NCI-H510A (cell line): ENCODE data around the gene PAK2.
A peak's percentile ranks its signal among the peaks of the same experiment; 100 is the strongest.
"Not testable (repeated sequence)": the region's sequence is repeated elsewhere in the genome, so short reads cannot be mapped to it uniquely, and the experiment has no call there.

ENCODE experiments used
- DNase-seq: peaks from one replicate; lab custom pipeline; 2025; lab: John Stamatoyannopoulos, UW

PAK2 gene

GRCh38 chr3:196739671-196740480, at the start of gene PAK2:
Gene PAK2, plus strand, starts transcription at chr3:196739857. Its CDS starts 42,790 bp downstream, at chr3:196782647.
- DNase-seq, result peak; percentile 90

DNA sequence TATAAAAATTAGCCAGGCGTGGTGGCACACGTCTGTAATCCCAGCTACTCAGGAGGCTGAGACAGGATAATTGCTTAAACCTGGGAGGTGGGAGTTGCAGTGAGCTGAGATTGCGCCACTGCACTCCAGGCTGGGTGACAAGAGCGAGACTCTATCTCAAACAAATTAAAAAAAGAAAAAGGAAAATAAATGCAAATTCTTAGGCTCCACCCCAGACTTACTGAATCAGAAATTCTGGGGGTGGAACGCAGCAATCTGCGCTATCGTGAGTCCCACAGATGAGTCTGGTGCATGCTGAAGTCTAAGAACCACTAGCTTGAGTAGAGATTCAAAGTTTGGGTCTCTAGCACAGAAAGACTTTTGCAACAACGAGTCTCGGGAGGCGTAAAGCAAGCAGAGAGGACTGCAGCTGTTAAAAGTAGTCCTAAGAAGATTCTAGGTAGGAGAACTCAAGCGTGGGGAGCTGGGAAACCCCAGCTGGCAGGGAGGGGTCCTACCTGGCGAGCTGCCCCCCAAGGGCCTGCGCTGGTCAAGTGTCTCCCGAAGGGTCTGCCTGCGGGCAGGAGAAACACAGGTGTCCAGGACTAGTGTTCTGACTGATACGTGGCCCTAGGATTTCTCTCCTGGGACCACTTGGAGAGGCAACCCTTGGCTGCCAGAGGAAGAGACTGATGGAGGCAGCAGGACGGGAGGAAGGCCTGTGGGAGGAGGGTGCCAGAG, 49.6 kb upstream of the PAK2 start:
- DNase-seq, result no peak

- DNase-seq, result no peak
Observed at GRCh38 chr3:196691386-196691785, 48.3 kb upstream of the PAK2 start.

DNA sequence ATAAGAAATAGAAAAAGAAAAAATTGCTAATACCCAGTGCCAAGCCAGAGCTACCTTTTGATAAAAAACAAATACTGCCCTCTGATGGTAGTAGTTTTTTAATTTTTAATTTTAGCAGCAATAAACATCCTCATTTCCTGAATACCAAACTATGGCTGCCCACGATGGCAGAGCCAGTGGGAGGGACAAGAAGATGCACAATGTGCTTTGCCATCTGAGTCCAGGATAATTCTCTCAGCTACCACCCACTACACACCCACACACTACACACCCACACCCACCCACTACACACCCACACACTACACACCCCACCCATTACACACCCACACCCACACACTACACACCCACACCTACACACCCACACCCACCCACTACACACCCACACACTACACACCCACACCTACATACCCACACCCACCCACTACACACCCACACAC, 45.4 kb upstream of the PAK2 start:
- no peak for DNase-seq

- DNase-seq, result no peak
Observed at GRCh38 chr3:196694941-196695848, 44.5 kb upstream of the PAK2 start.

DNA sequence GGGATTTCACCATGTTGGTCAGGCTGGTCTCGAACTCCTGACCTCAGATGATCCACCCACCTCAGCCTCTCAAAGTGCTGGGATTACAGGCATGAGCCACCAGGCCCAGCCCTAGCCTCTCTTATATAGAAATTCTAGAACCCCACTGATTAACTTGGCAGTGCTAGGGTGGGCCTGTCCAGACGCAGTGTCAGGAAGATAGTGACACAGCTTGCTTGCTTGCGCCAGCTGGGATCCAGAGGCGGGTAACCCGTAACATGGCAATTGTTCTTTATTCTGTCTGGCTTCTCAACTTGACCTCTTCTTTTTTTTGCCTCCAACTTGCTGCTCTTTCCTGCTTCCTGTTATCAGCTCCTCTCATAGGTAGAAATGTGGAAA, 43.8 kb upstream of the PAK2 start:
- DNase-seq, result no peak

DNA sequence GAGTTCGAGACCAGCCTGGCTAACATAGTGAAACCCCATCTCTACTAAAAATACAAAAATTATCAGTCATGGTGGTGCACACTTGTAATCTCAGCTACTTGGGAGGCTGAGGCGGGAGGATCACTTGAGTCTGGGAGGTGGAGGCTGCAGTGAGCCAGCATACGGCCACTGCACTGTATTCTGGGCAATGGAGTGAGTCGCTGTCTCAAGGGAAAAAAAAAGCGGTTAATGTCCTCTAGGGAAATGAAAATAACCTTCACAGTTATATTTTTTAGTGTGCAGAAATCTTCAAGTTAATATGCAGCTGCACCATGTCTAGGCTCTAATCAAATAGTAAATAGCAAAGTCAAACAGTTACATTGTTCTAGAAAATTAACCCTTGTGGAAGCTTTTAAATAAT, 42.4 kb upstream of the PAK2 start:
- no peak for DNase-seq

DNA sequence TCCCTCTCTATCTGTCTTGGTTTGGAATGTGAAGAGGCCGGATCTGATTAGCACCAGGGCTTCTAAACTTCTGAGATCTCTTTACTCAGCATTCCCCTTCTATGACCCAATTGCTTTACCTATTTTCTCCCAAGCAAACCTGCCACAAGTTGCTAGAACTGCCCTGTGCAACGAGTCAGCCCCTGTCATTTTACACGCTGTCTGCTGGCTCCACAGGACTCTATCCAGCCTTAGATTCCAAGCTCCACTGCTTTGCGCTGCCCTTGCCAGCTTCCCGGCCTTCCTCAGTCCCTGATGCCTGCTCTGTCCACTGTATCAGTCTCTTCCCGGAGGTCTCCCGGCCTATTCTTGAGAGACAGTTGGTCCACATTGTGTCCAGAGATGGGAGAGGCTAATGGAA, 39.9 kb upstream of the PAK2 start:
- DNase-seq, result no peak

- DNase-seq, result no peak
Observed at GRCh38 chr3:196700801-196701200, 38.9 kb upstream of the PAK2 start.

GRCh38 chr3:196706327-196706726, 33.3 kb upstream of the PAK2 start:
- no peak for DNase-seq

GRCh38 chr3:196706731-196707130, 32.9 kb upstream of the PAK2 start:
- DNase-seq, result no peak

DNA sequence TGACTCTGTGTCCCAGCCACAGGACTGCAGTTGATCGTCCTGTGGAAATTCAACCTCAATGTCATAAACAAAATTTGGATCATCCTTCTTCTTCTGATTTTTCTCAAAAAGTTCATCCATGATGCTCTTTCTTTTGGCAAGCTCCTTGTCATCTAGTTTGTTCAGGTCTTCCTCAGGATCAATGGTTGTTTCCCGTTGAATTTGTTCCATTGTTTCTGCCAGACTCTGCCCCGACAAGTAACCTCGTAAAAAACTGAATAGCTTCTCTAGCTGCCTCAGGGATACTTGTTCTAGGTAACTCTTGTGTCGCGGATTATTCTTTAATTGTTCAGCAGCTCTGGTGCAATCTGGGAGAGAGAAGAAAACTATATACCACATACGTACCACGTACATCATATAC, 32.1 kb upstream of the PAK2 start:
- DNase-seq, result no peak

- no peak for DNase-seq
Observed at GRCh38 chr3:196708467-196708866, 31.2 kb upstream of the PAK2 start.

- DNase-seq, result peak; percentile 70
Observed at GRCh38 chr3:196711838-196712513, 27.7 kb upstream of the PAK2 start, which contains the start of the genes CEP19 and PIGX. Gene CEP19, minus strand, starts transcription at chr3:196712250. Its CDS starts 3,593 bp downstream, at chr3:196708657. Gene PIGX, plus strand, starts transcription at chr3:196712377.

DNA sequence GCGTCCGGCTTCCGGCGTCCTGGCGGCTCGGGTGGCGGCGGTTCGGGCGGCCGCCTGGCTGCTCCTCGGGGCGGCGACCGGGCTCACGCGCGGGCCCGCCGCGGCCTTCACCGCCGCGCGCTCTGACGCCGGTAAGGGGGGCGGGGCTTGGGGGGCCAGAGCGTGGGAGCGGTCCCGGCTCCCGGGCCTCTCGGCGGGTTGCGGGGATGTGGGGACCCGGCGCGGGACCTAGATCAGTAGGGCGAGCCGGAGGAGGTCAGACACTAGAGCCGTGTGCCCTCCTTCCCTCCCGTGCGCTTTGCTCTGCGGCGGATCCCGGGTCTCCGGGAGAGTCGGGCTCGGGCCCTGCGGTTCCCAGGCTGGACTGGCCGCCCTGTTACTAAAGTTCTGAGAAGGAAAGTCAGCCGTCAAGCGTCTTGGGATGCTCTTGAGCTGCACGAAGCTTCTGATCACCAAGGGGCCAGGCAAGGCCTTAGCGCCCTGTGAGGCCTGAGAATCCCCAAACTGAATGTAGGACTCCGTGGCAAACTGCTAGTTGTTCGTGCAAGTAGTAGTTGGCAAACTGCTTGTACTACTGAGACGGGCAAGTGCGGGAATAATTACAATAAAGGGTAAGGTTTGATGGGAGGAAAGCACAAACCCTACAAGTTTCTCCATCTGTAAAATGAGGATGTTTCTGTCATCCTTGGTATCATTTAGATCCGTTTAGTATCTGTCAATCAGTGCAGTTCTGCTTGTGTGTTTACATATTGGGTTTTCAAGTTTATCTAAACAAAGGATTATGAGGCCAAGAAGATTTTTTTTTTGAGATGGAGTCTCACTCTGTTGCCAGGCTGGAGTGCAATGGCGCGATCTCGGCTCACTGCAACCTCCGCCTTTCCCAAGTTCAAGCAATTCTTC, 26.9 kb upstream of the PAK2 start:
- no peak for DNase-seq

GRCh38 chr3:196717162-196717561, 22.5 kb upstream of the PAK2 start:
- DNase-seq, result not testable (repeated sequence)

GRCh38 chr3:196721097-196721496, 18.6 kb upstream of the PAK2 start:
- DNase-seq, result no peak

DNA sequence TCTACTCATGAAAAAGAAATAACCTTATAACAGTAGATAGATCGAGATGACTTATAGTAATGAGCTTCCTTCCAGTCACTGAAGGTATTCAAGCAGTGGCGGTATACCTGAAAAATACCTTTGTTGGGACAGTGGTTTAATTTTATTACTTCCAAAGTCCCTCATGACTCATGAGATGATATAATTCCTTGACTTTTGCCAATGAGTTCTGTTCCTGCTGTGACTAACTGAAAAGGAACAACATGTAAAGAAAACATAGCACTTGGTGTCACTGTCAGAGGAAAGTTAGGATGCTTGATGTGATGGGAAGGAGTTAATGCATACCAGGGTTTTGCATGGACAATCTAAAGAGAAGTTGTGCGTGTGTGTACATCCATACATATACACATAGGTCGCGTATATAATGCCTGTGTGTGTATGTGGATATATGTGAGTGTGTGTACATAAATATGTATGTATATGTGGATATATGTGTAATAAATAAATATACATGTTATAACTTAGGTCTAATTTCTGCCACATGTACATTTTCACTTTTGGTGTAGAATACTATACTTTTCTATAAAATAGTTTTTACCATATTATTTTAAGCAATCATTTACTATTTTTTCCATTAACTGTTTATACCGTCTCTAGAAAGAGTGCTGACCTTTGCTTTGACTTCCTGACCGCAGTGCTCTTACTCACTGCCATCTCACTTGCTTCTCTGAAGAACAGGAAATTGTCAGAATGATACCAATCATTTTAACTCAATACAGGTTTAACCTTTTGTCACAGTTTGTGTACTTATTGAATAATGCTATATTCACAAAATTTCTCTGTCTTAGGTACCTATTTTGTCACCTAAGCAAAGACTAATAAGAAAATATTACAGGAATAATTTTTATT, 12.6 kb upstream of the PAK2 start:
- DNase-seq, result no peak

- DNase-seq, result no peak
Observed at GRCh38 chr3:196735751-196736150, 3.9 kb upstream of the PAK2 start.
